Upper lobe of left lung (tissue), 4 donors: ENCODE measurements around the gene SLC2A3.
"Not testable (repeated sequence)": the region's sequence is repeated elsewhere in the genome, so short reads cannot be mapped to it uniquely, and the experiment has no call there.

Experiments
- CTCF ChIP-seq, 6 experiments: fragments of 450-650 bp in 4 of 6; fragments of 200-600 bp in 2 of 6; sonication (generic) in 2 of 6; IDR thresholded peaks; one replicate each; pipeline ENCODE4 v1.5.1; 2016 to 2019; ENCODE audit warnings: antibody characterized with exemption in 6 of 6
- EP300 ChIP-seq, 4 donors: sonication (generic); formaldehyde crosslinking; IDR thresholded peaks; one replicate each; pipeline ENCODE4 v1.5.1; 2017; ENCODE audit warnings: antibody characterized with exemption in 4 of 4, control low read depth in 2 of 4
- POLR2A ChIP-seq, 4 donors: fragments of 450-650 bp; IDR thresholded peaks; one replicate each; pipeline ENCODE4 v1.5.1; 2016 to 2017; ENCODE audit warnings: antibody characterized with exemption in 4 of 4, mild to moderate bottlenecking in 2 of 4

- TF ChIP-seq POLR2A, CTCF, EP300 (IDR thresholded peaks at IDR 0.05): not testable (repeated sequence)
These were observed 46.3 kb upstream of the SLC2A3 start for GRCh38 chr12:7982332-7982735.
